Measurements from ENCODE around the gene ZMAT5.

Gene ZMAT5

GRCh38 chr22:29683536-29683935 lies 83.3 kb downstream of the ZMAT5 start:
- DNase-seq (ENCODE audit: low read depth in 2 of 2): no peak
